Measurements from ENCODE around the gene ESPNL.

DNA sequence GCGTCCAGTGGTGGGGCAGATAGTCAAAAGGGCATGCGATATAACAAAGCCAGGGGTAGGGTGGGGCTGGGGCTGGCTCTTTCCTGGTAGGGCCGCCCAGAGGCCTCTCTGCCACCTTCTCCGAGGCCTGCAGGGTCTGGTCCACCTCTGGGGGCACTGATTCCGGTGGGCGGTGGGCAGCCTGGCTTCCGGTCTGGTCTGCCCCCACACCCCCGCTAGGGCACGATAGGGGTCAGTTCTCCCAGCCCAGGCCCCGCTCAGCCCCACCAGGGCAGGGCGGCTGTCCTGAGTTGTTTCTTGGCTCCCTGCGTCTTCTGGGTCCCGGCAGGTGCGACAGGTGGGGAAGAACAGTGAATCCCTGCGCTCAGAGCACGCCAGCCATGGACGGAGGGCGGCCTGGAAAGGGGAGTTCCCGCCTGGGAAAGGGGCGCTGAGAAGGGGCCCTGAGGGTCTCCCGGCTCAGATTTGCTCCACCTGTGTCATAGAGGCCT lies 57.9 kb downstream of the ESPNL start:
- TF ChIP-seq, protein P1, sequence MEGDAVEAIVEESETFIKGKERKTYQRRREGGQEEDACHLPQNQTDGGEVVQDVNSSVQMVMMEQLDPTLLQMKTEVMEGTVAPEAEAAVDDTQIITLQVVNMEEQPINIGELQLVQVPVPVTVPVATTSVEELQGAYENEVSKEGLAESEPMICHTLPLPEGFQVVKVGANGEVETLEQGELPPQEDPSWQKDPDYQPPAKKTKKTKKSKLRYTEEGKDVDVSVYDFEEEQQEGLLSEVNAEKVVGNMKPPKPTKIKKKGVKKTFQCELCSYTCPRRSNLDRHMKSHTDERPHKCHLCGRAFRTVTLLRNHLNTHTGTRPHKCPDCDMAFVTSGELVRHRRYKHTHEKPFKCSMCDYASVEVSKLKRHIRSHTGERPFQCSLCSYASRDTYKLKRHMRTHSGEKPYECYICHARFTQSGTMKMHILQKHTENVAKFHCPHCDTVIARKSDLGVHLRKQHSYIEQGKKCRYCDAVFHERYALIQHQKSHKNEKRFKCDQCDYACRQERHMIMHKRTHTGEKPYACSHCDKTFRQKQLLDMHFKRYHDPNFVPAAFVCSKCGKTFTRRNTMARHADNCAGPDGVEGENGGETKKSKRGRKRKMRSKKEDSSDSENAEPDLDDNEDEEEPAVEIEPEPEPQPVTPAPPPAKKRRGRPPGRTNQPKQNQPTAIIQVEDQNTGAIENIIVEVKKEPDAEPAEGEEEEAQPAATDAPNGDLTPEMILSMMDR (conservative IDR thresholded peaks at IDR 0.05): no peak
- TF ChIP-seq ZFX (IDR thresholded peaks at IDR 0.05): no peak
